Fibroblast of skin of abdomen (primary cell): Measurements from ENCODE around the gene PRR12. TPM values are rescaled to one million over a fixed set of nuclear protein-coding genes. Genes with fewer than 3 reads are reported as not detected.

Experiments
- DNase-seq: peaks from one replicate; pipeline ENCODE4 v3.0.0-alpha.2; 2013
- polyA plus RNA-seq, 2 experiments: library from polyadenylated mRNA; unstranded; fragments of 120-200 nt; gene quantifications; one replicate each; pipeline ENCODE4 v1.2.1, GENCODE V29; 2013; ENCODE audit not compliant: insufficient read length in 2 of 2

PRR12 gene, protein sequence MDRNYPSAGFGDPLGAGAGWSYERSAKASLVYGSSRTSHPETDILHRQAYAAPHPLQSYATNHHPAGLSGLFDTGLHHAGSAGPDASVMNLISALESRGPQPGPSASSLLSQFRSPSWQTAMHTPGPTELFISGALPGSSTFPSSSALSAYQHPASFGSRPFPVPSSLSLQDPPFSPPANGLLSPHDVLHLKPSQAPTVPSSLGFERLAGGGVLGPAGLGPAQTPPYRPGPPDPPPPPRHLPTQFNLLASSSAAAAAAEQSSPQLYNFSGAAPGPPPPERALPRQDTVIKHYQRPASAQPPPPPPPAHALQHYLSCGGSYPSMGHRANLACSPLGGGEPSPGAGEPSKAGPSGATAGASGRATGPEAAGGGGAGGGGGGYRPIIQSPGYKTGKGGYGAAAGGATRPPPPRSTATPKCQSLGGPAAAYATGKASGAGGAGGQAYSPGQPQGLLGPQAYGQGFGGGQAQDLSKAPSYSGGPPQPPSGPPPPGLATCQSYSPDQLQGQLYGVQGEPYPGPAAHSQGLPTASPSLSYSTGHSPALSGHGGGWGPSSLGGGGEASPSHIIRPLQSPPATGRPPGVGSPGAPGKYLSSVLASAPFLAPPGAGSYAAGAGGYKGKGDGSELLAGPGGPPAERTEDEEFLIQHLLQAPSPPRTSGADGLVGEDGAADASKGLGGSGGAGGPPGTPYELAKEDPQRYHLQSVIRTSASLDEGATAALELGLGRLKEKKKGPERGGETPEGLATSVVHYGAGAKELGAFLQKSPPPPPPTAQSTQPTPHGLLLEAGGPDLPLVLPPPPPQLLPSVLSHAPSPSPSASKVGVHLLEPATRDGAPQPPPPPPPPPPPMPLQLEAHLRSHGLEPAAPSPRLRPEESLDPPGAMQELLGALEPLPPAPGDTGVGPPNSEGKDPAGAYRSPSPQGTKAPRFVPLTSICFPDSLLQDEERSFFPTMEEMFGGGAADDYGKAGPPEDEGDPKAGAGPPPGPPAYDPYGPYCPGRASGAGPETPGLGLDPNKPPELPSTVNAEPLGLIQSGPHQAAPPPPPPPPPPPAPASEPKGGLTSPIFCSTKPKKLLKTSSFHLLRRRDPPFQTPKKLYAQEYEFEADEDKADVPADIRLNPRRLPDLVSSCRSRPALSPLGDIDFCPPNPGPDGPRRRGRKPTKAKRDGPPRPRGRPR (N-terminal part only)
- polyA plus RNA-seq (2013, experiment 1 of 2; ENCODE audit: insufficient read length): 17.3 TPM
- polyA plus RNA-seq (2013, experiment 2 of 2; ENCODE audit: insufficient read length): 18.7 TPM

DNA sequence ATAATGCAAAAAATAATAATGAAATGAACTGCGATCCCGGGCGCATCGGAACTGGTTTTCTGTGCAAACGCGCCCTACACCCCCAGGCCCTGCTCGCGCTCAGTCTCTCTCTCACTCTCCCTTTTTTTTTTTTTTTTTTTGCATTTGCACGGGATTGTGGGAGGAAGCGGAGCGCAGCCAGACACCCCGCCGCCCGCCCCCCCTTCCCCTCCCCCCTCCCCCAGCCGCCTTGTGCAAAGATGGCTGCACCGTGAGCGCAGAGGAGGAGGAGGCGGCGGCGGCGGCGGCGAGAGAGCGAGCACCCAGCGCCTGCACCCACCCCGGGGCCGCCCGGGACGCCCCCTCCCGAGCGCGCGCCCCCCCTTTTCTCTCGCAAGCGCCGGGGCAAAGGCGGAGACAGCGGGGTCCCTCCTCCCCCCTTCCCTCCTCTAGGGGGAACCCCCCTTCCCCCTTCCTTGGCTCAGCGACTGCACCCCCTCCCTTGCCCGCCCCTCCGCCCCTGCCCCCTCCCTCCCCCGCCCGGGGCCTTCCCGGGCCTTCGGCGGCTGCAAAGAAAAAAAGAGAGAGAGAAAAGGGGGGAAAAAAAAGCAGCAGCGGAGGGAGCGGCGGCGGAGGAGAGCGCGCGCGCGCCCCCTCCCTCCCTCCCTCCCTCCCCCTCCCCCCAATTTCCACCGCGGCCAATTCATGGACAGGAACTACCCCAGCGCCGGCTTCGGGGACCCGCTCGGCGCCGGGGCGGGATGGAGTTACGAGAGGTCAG, at the start of gene PRR12:
Gene PRR12, plus strand, starts transcription at position 212 of the 760 bp plus-strand sequence. Its CDS starts 473 bp downstream, at position 685.
- DNase-seq: peak; percentile 80

DNA sequence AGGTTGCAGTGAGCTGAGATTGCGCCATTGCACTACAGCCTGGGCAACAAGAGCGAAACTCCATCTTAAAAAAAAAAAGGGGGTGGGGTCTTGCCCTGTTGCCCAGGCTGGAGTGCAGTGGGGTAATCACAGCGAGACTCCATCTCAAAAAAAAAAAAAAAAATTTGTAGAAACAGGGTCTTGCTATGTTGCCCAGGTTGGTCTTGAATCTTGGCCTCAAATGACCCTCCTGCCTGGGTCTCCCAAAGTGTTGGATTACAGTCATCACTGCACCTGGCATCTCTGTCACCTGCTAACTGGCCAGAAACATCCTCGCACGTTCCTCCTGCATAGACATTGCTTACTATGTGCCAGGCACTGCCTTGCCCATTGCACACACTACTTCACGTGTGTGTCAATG, 49.1 kb upstream of the PRR12 start:
- no peak for DNase-seq

DNA sequence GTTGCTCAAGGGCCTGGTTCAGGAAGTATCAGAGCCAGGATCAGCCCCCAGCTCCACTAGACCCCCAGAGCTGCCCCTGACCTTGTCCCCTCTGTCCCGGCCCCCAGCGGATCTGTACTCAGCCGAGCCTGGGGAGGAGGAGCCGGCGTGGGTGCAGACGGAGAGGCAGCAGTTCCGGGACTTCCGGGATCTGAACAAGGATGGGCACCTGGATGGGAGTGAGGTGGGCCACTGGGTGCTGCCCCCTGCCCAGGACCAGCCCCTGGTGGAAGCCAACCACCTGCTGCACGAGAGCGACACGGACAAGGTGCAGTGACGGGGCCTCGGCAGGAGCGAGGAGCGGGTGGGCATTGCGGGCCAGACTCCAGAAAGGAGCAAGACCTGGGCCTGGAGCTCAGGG, 48.5 kb upstream of the PRR12 start:
- DNase-seq: no peak

DNA sequence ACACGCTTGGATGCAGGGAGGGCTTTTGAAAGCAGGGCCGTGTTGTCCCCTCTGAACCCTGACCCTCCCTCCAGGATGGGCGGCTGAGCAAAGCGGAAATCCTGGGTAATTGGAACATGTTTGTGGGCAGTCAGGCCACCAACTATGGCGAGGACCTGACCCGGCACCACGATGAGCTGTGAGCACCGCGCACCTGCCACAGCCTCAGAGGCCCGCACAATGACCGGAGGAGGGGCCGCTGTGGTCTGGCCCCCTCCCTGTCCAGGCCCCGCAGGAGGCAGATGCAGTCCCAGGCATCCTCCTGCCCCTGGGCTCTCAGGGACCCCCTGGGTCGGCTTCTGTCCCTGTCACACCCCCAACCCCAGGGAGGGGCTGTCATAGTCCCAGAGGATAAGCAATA, 48.0 kb upstream of the PRR12 start:
- no peak for DNase-seq

DNA sequence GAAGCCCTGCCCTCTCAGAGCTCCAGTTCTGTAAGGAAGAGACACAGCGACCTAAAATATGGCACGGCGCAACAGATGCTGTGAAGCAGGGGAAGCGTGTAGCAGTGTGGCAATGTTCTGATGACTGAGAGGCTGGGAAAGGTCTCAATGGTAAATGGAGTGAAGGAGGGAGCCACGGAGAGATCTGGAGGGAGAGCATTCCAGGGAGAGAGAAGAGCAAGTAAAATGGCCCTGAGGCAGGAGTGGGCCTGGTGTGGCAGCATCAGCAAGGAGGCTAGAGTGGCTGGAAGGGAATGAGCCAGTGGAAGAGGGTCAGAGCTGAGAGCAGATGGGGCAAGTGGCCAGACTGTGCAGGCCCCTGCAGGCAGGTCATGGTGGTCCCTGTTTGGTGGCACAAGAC, 46.8 kb upstream of the PRR12 start:
- no peak for DNase-seq

DNA sequence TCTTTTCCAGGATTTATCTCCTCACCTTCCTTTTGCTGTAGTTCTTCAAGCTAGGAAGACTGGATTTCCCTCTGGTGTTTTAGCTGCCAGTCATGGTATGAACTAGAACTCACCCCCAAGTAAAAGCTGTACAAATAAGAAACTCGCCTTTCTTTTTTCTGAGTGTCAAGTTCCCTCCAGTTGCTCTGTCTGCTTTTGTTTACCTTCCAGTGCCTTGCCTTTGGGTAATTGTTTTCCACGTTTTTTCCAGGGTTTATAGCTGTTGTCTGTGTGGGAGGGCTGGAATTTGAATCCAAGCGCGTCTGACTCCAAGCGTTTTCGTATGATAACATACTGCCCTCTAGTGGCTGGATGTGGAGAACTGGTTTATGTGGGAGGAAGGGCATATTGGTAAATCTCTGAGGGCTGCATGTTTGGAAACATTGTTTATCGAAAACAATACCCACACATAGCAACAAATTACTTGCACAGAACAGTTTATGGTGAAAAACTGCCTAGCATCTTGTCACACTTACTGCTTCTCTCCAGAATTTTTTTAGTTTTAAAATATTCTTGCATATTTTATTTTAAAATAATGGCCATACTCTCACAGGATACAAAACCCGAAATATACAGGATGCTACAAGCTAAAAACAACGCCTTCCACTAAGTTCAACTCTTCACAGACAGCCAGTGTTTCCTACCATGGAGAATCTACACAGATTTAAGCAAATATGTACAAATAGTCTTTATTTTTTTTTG, 44.0 kb upstream of the PRR12 start:
- peak; percentile 83 for DNase-seq

DNA sequence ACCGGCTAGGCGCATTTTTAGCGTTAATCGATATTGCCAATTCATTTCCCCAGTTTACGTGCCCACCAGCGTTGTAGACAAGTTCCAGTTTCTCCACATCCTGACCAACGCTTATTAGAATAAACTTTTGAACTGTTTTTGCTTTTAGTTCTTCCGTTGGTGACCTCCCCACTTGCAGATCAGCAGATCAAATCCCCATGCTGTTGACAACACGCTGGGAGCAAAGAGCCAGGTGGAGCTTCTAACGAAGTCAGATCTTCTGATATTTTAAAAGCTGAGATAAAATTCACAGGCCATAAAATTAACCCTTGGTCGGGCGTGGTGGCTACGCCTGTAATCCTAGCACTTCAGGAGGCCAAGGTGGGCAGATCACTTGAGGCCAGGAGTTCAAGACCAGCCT, 41.9 kb upstream of the PRR12 start:
- DNase-seq: no peak

DNA sequence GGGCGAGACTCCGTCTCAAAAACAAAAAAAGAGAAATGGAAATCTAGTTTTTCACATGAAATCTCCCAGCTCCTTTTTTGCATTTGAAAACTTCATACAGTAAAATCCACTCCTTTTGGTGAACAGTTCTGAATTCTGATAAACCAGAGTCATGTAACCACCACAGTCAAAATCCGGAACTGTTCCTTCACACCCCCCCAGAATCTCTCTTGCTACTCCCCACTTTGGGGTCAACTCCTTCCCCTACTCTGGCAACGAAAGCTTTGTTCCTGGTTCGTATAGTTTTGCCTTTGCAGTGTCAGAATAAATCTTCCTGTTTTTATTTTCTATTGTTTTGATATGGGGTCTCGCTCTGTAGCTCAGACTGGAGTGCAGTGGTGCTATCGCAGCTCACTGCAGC, 39.5 kb upstream of the PRR12 start:
- DNase-seq: no peak

DNA sequence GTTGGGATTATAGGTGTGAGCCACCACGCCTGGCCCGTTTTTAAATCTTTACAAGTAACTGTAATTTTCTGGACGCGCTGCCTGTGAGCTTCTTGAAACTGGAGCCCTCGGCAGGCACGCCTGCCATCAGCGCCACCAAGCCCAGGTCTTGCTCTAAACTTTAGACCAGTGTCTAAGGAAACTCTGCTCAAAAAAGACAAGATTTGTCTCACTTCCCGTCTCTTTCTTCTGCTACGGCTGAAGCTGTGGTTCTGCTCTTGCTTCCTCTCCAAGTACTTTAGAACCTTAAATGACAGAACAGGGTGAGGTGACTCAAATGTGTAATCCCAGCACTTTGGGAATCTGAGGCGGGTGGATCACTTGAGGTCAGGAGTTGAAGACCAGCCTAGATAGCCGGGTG, 38.2 kb upstream of the PRR12 start:
- no peak for DNase-seq

DNA sequence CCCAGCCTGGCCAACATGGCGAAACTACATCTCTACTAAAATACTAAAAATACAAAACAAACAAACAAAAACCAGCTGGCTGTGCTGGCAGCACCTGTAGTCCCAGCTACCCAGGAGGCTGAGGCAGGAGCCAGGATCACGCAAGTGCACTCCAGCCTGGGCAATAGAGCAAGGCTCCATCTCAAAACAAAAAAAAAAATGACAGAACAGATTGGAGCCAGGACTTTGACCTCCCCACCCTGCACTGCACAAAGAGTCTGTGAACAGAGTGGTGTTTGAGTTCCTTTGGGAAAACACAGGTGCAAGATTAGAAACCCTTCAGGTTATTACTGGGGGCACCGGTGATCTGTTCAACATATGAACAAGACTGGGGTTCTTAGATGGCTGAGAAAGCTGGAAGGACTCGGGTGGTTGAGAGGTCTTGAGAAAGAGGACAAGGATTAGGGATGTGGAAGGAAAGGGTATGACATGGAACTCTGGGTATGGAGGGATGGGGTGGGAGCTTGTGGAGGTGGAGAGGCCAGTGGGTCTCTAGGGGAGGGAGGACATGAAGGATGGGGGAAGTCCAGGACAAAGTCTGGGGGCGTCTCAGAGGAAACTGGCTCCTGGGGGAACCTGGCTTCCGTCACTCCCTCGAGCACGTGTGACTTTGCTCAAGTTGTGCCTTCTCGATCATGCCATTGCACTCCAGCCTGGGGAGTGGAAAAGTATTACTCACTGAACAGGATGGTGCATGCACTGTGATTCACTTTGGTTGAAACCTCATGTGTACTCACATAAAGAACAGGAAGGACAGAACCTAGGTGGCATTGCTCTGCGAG, 37.3 kb upstream of the PRR12 start:
- DNase-seq: peak; percentile 41

DNA sequence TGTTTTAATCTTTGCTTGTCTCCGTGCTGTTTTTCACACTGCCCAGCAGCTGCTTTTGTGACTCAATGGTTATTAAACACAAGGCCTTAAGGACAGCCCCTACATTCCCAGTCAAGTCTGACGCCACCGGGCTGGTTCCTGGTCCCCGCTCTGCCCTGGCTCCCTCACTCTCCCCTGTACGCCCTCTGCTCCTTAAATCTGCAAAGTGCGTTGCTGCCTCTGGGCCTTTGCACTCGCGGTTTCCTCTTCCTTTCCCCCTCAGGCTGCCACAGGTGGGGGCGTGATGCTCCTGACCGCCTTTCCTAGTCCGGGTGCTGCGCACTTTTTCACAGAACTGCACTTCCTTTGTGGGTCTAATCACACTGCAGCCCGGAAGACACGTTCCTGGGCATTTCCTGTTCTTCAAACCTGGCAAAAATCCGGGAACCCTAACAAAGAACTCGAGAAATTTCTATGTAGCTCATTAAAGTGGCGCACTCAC, 36.2 kb upstream of the PRR12 start:
- no peak for DNase-seq

DNA sequence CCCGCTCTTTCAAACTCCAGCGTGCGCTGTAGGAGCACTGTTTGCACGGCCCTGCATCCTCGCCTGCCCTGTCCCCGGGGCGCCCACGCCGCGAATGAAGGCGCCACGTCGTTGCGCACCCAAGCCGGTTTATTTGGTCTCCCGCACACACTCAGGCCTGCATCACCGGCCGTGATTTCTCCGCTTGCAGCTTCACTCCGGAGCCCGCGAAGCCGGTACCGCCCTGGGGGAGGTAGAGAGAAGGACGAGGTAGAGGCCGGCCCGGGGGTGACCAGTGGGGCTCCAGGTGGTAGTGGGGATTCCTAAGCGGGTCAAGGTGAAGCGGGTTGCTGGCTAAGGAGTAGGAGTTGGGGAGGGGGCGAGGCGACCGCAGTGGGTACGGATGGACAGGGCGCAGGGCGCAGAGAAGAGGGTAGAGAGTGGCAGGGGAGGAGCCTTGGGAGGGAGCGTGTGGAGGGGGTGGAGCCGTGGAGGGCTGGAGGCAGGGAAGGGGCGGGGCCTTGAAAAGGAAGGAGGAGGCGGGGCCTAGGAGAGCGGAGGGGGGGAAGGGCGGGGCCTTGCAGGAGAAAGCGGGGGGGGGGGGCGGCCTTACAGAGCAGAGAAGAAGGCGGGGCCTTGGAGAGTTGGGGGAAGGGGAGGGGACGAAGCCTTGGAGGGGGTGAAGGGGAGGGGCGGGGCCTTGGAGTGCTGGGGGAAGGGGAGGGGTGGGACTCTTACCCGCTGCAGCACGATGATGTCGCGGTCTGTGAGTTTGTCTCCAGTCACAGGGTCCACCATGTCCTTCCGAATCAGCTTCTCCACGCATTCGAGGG, 35.2 kb upstream of the PRR12 start:
- peak; percentile 43 for DNase-seq

DNA sequence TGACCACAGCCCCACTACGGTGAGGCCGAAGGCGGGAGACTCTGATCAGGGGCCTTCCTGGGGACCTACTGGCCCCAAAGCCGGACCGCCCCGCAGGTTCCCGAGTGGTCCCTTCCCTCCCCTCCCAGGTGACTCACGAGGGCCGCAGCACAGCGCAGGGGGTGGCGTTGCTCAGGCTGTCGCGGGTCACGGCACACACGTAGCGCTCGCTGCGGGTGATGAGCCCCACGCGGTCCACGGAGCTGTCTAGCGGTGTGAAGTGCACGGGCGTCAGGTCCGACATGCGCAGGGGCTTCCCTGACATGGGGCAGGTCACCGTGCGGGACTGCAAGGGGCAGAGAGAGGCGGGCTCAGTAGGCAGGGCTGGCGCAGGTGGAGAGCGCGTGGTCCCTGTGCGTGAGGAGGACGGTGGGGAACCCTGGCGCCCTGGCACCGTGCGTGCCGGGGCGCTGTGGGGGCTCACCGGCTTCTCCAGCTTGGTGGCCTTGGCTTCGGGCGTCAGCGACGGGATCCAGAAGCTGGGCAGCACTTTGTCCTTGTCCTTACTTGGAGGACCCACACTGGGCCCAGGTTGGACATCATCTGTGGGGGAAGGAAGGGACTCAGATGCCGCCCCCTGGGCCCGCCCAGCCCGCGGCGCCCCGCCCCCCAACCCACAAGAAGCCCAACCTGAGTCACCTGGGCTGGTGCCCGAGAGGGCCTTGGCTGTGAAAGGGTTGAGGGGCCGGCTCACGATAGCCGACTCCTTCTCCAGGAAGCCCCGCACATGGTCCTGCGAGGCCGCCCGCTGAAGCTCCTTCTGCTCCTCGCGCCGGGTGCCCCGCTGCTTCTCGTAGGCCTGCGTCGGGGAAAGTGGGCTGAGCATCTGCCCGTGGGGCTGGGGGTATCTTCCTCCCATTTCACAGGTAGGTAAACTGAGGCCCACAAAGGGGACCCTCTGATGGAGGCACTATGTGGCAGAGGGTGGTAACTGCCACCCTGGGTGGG, 34.3 kb upstream of the PRR12 start:
- DNase-seq: no peak

DNA sequence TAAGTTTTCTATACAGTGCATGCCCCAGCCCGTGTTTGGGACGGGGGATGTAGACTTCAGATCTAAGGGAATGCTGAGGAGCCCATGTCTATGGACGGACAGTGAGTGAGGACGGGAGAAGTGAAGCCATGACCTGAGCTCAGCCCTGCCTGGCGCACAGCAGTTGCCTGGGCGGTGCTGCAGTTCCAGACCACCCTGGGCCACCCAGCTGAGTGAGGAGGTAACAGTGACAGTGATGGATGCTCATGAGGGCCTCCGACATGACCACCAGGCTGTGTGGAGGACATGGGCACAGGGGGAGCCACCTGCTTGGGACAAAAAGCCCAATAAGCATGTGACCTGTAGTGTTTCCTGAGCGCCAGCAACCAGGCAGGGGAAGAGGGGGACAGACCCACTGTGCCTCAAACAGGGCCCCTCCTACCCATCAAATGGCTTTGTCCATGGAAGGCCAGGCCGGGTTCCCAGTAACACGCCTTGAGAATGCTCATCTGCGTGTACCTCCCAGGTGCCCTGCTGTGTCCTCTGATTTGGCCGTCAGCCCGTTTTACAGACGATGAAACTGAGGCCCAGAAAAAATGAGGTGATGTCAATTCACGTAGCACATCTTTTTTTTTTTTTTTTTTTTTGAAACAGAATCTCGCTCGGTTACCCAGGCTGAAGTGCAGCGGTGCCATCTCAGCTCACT, 33.2 kb upstream of the PRR12 start:
- DNase-seq: no peak

DNA sequence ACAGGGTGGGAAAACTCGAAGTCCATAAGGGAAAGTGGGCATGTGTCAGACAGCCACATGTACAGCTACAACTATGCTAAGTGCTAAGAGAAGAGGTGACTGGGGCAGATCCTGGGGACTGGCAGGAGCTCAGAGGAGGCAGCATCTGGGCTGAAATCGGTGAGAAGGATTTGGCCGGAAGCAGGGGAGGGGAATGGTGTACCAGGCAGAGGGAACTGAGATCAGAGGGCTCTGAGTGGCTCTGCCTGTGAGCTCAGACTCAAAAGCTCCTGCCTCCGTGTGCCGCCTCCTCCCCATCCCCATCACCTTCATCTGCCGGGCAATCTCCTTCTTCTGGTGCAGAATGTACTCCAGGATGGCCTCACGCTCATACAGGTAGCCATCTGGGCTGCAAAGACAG, 32.4 kb upstream of the PRR12 start:
- DNase-seq: no peak

DNA sequence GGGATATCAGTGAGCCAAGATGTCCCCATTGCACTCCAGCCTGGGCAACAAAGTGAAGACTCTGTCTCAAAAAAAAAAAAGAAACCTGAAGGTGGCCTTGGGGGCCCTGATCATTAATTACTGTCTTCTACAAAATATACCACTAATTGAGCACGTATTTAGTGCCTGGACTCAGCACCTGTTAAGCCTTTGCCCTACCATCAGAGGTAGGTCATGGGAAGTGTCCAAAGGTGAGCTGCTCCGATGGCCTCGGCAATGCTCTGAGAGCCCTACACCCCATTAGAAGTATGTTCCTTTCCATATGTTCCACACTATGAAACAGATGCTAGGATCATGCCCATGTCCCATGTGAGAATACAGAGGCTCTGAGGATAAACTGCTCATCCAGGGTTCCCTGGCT, 31.5 kb upstream of the PRR12 start:
- no peak for DNase-seq

DNA sequence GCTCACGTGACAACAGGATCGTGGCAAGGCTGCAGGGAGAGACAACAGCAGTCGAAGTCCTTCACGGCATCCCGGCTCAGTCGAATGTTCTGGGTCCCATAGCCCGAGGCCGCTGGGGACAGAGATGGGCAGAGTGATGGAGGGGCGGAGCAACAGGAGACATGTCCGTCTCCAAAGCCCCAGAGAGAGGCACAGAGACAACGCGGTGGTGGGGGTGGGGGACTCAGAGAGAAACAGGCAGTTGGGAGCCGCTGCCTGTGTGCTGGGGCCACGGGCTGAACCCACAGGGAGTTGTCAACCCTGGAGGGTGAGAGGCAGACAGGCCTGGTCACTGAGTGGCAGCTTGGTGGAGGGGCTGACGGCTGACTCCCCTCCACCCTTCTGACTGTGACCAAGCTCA, 31.1 kb upstream of the PRR12 start:
- no peak for DNase-seq
